Neural cell (in vitro differentiated cells): ENCODE measurements around the gene KL. TPM values are rescaled to one million over a fixed set of nuclear protein-coding genes. Genes with fewer than 3 reads are reported as not detected.

ENCODE experiments used
- H2AFZ ChIP-seq: fragments of 200-600, 300-800 bp; sonication (generic), shearing (Covaris generic); 2 replicates; pipeline ENCODE4 v1.6.0; 2014; ENCODE audit warnings: low read depth, mild to moderate bottlenecking, antibody characterized with exemption, low read length, moderate library complexity
- H3F3A ChIP-seq: fragments of 200-600 bp; shearing (Covaris generic); 2 replicates; pipeline ENCODE4 v1.6.1; 2016; ENCODE audit warnings: mild to moderate bottlenecking, moderate library complexity, mixed read lengths, antibody characterized with exemption, low read length; ENCODE audit not compliant: insufficient read depth, poor library complexity, severe bottlenecking
- H3K27ac ChIP-seq: fragments of 200-600, 300-800 bp; sonication (generic), shearing (Covaris generic); 2 replicates; pipeline ENCODE4 v1.5.1; 2014; ENCODE audit warnings: mild to moderate bottlenecking, low read length, moderate library complexity
- H3K27me3 ChIP-seq: fragments of 300-800, 200-600 bp; sonication (generic), shearing (Covaris generic); 2 replicates; pipeline ENCODE4 v1.6.0; 2014; ENCODE audit warnings: mild to moderate bottlenecking, low read depth, low read length, moderate library complexity; ENCODE audit not compliant: insufficient read depth
- H3K36me3 ChIP-seq: fragments of 300-800, 200-600 bp; sonication (generic), shearing (Covaris generic); 2 replicates; pipeline ENCODE4 v1.5.1; 2014; ENCODE audit warnings: mild to moderate bottlenecking, antibody characterized with exemption, low read length, moderate library complexity; ENCODE audit not compliant: insufficient read depth
- H3K4me2 ChIP-seq: fragments of 300-800, 200-600 bp; sonication (generic), shearing (Covaris generic); 2 replicates; pipeline ENCODE4 v1.6.0; 2014; ENCODE audit warnings: mild to moderate bottlenecking, low read length
- H3K4me3 ChIP-seq: fragments of 300-800, 200-600 bp; sonication (generic), shearing (Covaris generic); 2 replicates; pipeline ENCODE4 v1.5.1; 2014; ENCODE audit warnings: mild to moderate bottlenecking, low read length, moderate library complexity
- H3K79me2 ChIP-seq: fragments of 200-600 bp; shearing (Covaris generic); replicated peaks from 2 replicates; pipeline ENCODE4 v1.6.0; 2014; ENCODE audit warnings: mild to moderate bottlenecking, low read length, moderate library complexity; ENCODE audit not compliant: insufficient read depth
- H3K9ac ChIP-seq: fragments of 300-800, 200-600 bp; sonication (generic), shearing (Covaris generic); 2 replicates; pipeline ENCODE4 v1.6.1; 2016; ENCODE audit warnings: mild to moderate bottlenecking, low read length, mixed read lengths
- H3K9me2 ChIP-seq: fragments of 200-600 bp; shearing (Covaris generic); 2 replicates; pipeline ENCODE4 v1.6.1; 2016; ENCODE audit warnings: mild to moderate bottlenecking, low read length, mixed read lengths; ENCODE audit not compliant: insufficient read depth
- H3K9me3 ChIP-seq: fragments of 200-600, 300-800 bp; sonication (generic), shearing (Covaris generic); 2 replicates; pipeline ENCODE4 v1.6.1; 2016; ENCODE audit warnings: mild to moderate bottlenecking, mixed run types, low read length, moderate library complexity, mixed read lengths
- H4K20me1 ChIP-seq: fragments of 200-600 bp; shearing (Covaris generic); 2 replicates; pipeline ENCODE4 v1.6.1; 2016; ENCODE audit warnings: mild to moderate bottlenecking, mixed run types; ENCODE audit not compliant: insufficient read depth
- EP300 ChIP-seq: fragments of 450-650 bp; conservative IDR thresholded peaks from 2 replicates; pipeline ENCODE4 v1.6.1; 2014; ENCODE audit warnings: antibody characterized with exemption, mild to moderate bottlenecking, moderate library complexity; ENCODE audit not compliant: poor library complexity, severe bottlenecking
- EZH2 ChIP-seq: fragments of 200-600, 300-800 bp; shearing (Covaris generic), sonication (generic); IDR thresholded peaks from 2 replicates; pipeline ENCODE4 v1.6.1; 2014; ENCODE audit warnings: antibody characterized with exemption, low read length, borderline replicate concordance, mild to moderate bottlenecking; ENCODE audit not compliant: insufficient read depth, poor library complexity, severe bottlenecking
- MXI1 ChIP-seq: fragments of 450-650 bp; conservative IDR thresholded peaks from 2 replicates; pipeline ENCODE4 v1.6.1; 2014; ENCODE audit warnings: antibody characterized with exemption, mild to moderate bottlenecking; ENCODE audit not compliant: poor library complexity, severe bottlenecking
- POLR2AphosphoS5 ChIP-seq: IDR thresholded peaks from 2 replicates; pipeline ENCODE4 v1.6.1; 2012
- RAD21 ChIP-seq: fragments of 450-650 bp; conservative IDR thresholded peaks from 2 replicates; pipeline ENCODE4 v1.6.1; 2014; ENCODE audit warnings: antibody characterized with exemption, mild to moderate bottlenecking, moderate library complexity
- SMC3 ChIP-seq: fragments of 450-650 bp; conservative IDR thresholded peaks from 2 replicates; pipeline ENCODE4 v1.6.1; 2014; ENCODE audit warnings: antibody characterized with exemption, mild to moderate bottlenecking, moderate library complexity; ENCODE audit not compliant: poor library complexity
- TAF1 ChIP-seq: IDR thresholded peaks from 2 replicates; pipeline ENCODE4 v1.6.1; 2012; ENCODE audit warnings: low read depth
- polyA plus RNA-seq: library from polyadenylated mRNA; depleted of rRNA; stranded (reverse); fragments of >200 nt; gene quantifications from 2 replicates; pipeline ENCODE4 v1.2.3, GENCODE V29; 2014
- TF ChIP-seq, protein P1 (sequence below): IDR thresholded peaks from 2 replicates; pipeline ENCODE4 v1.6.1; 2012; ENCODE audit warnings: borderline replicate concordance
- TF ChIP-seq, protein P2 (sequence below): fragments of 450-650 bp; IDR thresholded peaks from 2 replicates; pipeline ENCODE4 v1.5.1; 2014; ENCODE audit warnings: antibody characterized with exemption, mild to moderate bottlenecking, moderate library complexity; ENCODE audit not compliant: poor library complexity, severe bottlenecking

KL gene
- polyA plus RNA-seq, 1 donor from 2014 or later: 0.09 TPM

DNA sequence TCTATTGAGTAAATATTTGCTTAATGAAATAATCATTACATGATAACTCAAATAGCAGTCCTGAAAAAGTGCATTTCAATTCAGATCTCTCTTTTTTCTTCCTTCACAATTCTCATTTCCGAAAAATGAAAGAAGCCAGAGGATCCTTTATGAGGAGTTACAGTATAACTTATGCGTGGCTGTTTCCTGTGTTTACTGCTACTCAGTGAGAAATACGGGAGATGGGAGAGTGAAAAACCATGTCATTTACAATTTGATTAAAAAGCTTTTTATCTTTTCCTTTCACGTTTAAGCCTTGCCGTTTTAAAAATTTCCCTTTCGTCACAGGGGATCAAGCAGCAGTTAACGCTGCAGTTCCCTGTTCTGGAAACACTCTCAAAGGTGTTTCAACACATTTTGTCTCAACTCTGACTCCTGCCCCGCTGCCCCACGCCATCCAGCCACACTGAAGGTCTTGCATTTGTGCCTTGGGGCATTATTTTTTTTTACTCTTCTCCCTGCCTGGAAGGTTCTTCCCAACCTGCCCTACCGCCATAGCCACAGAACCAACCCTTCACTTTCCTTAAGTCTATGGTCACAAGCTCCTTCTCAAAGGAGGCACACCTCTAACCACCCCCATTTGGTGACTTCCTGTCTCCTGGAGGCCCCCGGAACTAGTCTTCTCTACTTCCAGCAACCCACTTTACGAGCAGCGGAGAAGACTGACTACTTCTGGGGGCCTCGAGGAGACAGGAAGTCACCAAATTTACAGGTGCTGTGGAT, 17.0 kb downstream of the KL start:
- H2AFZ ChIP-seq: no peak overlapping the region
- no peaks in the 10 kb centered on the region for H3K9me2 ChIP-seq
- no peaks in the 10 kb centered on the region for H3F3A ChIP-seq
- no peaks in the 10 kb centered on the region for H3K9me3 ChIP-seq
- no peaks in the 10 kb centered on the region for H3K36me3 ChIP-seq
- H3K27ac ChIP-seq: no peak overlapping the region
- H3K79me2 ChIP-seq: no peaks in the 10 kb centered on the region
- H3K9ac ChIP-seq: no peak overlapping the region
- TF ChIP-seq EZH2 (no peak), TAF1 (no peak), EP300 (no peak), RAD21 (no peak), POLR2AphosphoS5 (no peak), SMC3 (no peak), MXI1 (no peak)
- TF ChIP-seq, protein P1, sequence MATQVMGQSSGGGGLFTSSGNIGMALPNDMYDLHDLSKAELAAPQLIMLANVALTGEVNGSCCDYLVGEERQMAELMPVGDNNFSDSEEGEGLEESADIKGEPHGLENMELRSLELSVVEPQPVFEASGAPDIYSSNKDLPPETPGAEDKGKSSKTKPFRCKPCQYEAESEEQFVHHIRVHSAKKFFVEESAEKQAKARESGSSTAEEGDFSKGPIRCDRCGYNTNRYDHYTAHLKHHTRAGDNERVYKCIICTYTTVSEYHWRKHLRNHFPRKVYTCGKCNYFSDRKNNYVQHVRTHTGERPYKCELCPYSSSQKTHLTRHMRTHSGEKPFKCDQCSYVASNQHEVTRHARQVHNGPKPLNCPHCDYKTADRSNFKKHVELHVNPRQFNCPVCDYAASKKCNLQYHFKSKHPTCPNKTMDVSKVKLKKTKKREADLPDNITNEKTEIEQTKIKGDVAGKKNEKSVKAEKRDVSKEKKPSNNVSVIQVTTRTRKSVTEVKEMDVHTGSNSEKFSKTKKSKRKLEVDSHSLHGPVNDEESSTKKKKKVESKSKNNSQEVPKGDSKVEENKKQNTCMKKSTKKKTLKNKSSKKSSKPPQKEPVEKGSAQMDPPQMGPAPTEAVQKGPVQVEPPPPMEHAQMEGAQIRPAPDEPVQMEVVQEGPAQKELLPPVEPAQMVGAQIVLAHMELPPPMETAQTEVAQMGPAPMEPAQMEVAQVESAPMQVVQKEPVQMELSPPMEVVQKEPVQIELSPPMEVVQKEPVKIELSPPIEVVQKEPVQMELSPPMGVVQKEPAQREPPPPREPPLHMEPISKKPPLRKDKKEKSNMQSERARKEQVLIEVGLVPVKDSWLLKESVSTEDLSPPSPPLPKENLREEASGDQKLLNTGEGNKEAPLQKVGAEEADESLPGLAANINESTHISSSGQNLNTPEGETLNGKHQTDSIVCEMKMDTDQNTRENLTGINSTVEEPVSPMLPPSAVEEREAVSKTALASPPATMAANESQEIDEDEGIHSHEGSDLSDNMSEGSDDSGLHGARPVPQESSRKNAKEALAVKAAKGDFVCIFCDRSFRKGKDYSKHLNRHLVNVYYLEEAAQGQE: no peak
- TF ChIP-seq, protein P2, sequence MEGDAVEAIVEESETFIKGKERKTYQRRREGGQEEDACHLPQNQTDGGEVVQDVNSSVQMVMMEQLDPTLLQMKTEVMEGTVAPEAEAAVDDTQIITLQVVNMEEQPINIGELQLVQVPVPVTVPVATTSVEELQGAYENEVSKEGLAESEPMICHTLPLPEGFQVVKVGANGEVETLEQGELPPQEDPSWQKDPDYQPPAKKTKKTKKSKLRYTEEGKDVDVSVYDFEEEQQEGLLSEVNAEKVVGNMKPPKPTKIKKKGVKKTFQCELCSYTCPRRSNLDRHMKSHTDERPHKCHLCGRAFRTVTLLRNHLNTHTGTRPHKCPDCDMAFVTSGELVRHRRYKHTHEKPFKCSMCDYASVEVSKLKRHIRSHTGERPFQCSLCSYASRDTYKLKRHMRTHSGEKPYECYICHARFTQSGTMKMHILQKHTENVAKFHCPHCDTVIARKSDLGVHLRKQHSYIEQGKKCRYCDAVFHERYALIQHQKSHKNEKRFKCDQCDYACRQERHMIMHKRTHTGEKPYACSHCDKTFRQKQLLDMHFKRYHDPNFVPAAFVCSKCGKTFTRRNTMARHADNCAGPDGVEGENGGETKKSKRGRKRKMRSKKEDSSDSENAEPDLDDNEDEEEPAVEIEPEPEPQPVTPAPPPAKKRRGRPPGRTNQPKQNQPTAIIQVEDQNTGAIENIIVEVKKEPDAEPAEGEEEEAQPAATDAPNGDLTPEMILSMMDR: no peak
- H3K4me2 ChIP-seq: no peak overlapping the region
- H3K4me3 ChIP-seq: no peak overlapping the region
- H3K27me3 ChIP-seq: no peaks in the 10 kb centered on the region
- no peaks in the 10 kb centered on the region for H4K20me1 ChIP-seq

DNA sequence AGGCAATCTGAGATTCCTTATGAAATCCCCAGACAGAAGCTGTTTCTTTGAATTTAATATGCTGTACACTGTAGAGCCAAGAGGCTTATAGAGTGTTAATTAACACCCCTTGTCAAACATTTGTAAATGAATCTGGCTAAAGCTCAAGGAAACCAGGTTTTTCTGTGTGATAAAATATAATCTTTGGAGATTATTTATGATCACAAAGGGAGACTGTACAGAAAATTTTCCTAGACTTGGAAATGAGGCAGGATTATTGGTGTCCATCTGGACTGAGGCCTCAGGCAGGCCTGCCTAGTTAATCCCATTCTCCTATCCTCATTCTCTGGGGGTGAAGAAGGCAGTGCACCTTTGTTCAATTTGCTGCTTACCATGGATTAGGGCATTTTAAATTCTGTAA, 17.8 kb downstream of the KL start:
- Histone ChIP-seq H3K27ac (no peak overlapping the region), H3K27me3 (no peaks in the 10 kb centered on the region), H3K4me3 (no peak overlapping the region), H3F3A (no peaks in the 10 kb centered on the region), H4K20me1 (no peaks in the 10 kb centered on the region), H3K79me2 (no peaks in the 10 kb centered on the region), H3K36me3 (no peaks in the 10 kb centered on the region), H3K4me2 (no peak overlapping the region), H3K9me2 (no peaks in the 10 kb centered on the region), H3K9ac (no peak overlapping the region), H3K9me3 (no peaks in the 10 kb centered on the region), H2AFZ (no peak overlapping the region)
- TF ChIP-seq, protein P2: no peak
- no peak for TF ChIP-seq RAD21
- TF ChIP-seq EP300: no peak
- no peak for TF ChIP-seq EZH2
- no peak for TF ChIP-seq TAF1
- TF ChIP-seq POLR2AphosphoS5: no peak
- TF ChIP-seq, protein P1: no peak
- no peak for TF ChIP-seq MXI1
- no peak for TF ChIP-seq SMC3
